GM19467 (cell line): ENCODE data around the gene SLC1A1.
A peak's percentile ranks its signal among the peaks of the same experiment; 100 is the strongest.
"Not testable (repeated sequence)": the region's sequence is repeated elsewhere in the genome, so short reads cannot be mapped to it uniquely, and the experiment has no call there.

Experiments used
- ATAC-seq: cut with Tn5 transposase; IDR thresholded peaks from one replicate; pipeline ENCODE4 v1.9.1; 2021; ENCODE audit warnings: mild to moderate bottlenecking, moderate library complexity; ENCODE audit not compliant: unreplicated experiment

SLC1A1 gene

DNA sequence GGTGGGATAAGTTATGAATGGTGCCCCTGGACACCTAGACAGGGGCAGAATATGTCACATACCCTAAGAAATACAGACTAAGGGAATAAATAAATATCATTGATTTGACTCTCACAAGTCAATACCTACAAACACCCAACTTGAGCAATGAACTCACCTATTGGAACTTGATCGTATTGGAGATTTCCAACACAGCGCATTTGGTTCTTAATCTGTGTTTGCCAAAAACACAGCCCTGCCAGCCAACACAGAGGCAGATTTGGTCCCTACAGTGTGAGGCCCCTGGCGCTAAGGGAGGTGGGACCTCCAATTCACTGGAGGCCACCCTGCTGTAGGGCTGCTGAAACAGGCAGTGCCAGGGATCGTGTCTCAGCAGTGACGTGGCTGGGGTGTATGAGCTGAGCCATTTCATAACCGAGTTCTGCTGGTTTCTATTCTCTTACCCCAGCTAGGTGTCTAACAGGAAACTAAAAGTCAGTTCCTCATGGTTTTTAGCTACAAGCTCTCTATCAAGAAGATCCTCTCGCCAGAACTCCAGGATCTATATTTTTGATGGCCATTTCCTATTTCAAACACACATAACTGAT is 84.5 kb downstream of the SLC1A1 start:
- ATAC-seq, result no peak

DNA sequence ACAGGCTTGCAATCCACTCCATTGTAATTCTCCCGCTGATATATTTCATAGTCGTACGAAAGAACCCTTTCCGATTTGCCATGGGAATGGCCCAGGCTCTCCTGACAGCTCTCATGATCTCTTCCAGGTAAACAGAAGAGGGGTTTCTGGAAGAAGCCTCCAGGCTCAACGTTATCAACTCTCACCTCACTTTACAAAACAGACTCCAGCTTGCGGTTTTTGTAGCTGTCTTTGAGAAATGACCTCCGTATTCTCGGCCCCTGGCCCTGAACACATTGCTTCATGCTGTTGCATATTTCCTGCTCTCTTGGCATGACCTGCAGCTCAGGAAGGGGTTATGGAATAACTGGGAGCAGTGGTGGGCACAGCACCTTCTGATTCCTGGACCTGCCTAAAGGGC is 85.7 kb downstream of the SLC1A1 start:
- ATAC-seq, result no peak

DNA sequence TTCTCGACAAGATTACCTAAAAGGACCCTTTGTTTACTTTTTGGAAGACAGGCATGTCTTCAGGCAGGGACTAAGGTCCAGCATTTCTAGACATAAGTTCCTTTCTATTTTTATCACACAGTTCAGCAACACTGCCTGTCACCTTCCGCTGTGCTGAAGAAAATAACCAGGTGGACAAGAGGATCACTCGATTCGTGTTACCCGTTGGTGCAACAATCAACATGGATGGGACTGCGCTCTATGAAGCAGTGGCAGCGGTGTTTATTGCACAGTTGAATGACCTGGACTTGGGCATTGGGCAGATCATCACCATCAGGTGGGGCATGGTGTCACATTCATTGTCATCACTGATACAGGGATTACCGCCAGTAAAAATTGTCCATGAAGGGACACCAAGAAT is 86.2 kb downstream of the SLC1A1 start:
- ATAC-seq, result no peak

DNA sequence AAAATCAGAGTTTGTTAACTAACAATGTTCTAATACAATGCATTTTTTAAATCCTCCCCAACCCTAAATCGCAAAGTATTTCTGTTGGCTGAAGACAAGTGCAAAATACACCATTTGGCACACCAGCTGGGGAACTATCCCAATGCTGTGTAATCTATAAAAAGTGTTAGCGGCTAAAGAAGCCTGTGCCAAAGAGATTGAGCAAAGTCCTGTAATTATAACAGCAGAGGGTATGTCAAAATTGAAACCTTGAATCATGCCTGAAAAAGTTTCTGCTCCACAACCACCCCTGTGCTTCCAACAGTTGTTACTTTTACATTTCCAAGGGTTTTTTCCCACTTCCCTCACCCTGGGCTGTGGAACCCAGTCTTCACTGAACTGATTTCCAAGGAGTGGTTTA is 88.7 kb downstream of the SLC1A1 start:
- no peak for ATAC-seq

DNA sequence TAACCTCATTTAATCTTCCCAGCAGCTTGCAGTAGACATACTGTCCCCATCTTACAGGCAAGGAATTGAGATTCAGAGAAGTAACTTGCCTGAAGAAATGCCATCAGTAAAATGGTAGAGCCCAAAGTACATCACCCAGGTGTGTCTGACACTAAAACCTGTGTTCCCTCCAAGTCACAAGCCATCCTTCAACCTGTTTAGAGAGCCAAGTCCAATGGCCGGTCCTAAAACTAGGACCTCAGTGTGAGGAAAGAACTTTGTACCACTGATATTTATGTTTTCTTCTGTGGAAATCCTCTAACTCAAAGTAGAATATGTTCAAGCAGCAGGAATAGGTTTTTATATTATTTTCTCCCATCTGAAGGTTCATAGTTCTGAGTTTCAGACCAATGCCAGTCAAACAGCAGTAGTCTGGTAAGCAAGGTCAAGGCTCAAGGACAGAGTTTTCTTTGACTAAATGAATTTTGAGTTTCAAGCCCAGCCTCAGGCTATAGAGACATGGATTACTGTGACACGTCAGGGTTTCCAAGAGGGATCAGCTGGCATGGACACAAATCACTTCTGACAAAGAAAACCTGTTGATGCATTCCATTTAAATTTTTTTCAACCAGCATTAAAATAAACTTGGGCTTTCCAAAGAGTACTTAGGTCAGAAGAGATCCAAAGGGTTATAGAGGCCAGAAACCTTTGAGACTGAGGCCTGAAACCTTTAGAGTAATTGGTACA is 90.9 kb downstream of the SLC1A1 start:
- no peak for ATAC-seq

DNA sequence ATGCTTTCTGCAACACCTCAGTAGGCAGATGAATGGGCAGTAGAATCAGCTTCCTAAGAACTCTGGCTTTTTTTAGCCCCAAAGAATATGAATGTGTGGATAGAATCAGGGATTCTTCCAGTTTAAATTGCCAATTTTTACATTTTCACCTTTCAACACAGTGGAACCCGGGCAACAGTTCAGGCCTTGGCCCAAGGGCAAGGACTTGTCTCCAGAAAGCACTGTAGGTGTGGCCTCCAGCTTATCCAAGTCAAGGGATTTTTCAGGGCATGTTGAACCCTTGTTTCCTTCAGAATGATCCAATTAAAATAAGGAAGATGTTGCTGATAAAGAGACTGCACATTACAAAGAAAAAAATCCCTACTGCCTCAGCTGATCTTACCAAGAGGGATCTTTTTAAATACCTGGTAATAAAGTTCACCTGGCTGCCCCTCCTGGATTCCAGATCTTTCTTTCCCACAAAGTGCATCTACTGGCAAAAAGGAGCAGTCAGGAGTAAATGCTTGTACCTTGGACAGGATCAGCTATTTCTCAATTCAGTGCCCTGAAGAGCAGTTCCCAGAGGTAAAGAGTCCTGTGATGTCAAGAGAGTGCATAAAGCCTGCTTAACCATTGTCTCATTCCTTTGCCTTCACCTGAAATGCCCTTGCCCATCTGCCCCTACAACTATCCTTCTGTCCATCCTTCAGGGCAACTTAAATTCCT is 91.7 kb downstream of the SLC1A1 start:
- no peak for ATAC-seq

DNA sequence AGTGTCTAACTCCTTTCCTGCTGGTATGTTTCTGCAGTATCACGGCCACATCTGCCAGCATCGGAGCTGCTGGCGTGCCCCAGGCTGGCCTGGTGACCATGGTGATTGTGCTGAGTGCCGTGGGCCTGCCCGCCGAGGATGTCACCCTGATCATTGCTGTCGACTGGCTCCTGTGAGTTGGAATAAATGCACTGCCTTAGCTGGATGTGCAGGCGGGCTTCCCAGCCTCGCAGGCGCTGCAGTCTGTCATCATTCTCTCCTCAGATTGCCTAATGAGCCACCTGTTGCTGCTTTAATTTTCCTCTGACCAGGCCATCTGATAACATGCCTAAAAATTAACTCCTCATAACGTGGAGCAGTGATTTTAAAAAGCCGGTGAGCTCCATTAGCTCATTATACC is 92.7 kb downstream of the SLC1A1 start:
- ATAC-seq, result no peak

DNA sequence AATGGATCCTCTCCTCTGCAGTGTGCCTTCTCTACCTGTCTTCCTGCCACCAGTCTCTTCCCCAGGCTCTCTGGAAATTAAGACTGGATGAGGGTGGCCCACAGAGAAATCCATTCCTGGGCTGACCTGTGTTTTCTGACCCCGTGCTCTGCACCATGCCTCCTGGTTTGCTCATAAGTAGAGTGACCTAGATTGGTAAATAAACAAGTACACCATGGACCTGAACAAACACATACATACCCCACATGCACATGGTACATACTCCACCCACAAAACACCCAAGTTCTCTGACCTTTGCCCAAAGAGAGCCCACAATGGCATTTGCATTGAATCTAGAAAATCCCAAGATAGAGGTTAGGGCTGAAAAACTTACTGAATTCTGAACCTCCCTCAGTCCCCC is 94.4 kb downstream of the SLC1A1 start:
- ATAC-seq, result no peak

DNA sequence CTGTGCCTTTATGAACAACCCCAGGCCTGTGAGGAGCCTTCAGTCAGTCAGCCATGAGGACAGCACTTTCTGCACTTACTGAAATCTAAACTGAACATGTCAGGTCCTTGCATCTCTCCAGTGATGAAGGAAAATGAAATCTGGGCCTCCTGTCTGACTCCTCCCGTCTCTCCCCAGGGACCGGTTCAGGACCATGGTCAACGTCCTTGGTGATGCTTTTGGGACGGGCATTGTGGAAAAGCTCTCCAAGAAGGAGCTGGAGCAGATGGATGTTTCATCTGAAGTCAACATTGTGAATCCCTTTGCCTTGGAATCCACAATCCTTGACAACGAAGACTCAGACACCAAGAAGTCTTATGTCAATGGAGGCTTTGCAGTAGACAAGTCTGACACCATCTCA is 94.9 kb downstream of the SLC1A1 start:
- no peak for ATAC-seq

DNA sequence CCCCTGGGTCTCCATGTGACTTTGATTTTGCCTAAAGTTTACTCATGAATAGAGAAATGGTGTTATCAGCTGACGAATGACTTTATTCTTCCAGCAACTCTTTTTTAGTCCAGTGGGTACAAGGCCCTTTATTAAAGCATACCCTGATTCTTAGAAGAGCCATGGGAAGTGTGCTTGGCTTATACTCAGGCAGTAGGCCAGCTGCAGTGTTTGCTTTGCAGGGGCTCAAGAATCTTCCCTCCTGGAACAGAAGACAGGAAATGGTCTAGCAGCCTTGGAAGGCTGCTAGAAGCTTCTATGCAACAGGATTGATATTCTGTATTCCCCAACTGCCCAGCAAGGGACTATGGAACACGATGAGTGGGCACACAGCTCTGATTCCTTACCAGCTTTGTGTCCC is 98.5 kb downstream of the SLC1A1 start:
- no peak for ATAC-seq

DNA sequence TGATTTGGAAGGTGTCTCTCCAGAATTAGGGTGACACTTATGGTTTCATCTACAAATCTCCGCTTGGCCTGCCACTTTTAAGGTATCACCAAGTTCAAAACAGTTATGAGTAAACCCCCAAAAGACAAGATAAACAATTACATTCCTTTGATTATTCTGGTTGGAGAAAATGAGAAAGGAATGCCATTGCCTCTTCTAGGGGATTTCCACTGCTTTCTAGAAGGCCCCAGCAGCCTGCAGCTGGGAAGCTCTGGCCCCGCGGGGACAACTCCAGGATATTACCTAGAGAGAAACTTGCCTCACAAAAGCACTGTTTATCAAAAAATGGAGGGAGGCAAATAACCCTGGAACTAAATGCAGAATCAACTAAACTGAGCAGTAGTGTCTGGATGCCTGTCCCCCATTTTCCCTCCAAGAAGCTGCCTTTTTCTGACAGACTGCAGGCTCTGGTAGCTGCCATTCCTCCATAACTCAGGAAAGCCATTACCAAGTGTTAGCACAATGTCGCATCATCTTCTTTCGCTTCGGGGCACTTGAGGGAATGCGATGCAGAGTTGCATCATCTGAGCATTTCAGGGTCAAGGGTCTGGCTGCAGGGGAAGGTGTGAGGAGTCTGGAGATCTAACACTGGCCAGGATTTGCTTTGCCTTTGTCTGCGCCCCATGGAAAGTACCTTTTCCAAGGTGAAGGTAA is 100.3 kb downstream of the SLC1A1 start:
- no peak for ATAC-seq

DNA sequence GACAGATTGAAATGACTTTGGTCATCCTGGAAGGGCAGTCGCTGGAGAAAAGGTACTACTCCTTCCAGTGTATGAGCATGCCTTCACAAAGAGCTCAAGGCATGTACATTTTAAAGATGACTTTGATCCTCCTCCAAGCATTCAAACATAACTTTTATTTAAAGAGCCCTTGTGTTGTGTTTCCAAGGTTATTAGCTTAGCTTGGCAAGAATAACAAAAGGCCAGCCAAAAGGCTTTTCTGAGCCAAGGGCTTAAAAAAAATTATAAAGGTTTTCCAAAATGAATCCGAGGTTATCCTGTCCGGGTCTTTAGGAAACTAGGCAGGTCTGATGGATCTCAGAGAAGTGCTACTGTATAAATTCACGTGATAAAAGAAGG is 100.8 kb downstream of the SLC1A1 start:
- ATAC-seq, result no peak

DNA sequence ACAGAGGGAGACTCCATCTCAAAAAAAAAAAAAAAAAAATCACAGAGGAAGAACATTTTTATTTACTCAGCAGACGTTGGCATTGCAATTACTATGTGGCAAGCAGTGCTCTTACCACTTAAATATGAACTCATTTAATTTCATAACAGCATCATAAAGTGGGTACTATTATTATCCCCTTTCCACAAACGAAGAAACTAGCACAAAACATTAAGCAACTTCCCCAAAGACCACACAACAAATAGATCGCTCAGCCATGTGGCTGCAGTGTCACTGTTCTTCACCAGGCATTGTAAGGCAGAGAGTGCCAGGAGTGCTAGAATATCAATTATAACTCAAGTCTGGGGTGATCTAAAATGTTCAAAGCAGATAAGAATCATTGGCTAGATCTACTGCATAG is 102.0 kb downstream of the SLC1A1 start:
- ATAC-seq, result no peak

DNA sequence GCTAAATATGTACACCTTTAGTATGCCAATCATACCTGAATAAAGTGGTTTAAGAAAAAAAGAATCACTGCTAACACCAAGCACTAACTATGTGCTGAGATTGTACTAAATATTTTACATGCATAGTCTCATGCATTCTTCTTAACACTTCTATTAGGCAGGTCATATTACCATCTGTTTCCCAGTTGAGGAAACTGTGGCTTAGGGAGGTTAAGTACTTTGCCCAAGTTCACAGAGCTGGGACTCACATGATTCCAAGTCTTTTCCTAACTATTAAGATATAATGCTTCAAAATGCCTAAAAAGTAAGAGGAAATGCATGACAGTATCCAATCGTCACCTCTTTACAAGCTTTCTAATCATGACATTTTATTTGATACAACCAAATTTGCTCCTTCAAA is 102.6 kb downstream of the SLC1A1 start:
- no peak for ATAC-seq

DNA sequence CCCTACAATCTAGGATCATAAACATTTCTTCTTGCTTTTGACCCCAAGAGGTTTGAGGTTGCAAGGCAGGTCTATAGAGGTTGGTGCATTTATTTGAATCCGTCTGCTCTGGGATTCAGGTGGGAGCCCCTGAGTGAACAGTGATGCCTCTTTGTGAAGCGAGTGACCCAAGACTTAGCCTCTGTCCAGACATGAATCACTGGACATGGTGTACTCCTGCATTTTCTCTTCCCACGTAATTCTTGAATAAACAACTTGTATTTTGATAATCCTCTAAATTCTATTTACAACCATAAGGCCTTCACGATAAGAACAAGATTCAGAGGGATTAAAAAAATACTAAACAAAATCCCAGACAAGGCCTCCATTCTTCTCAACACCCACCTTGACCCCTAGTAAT is 104.3 kb downstream of the SLC1A1 start:
- no peak for ATAC-seq

DNA sequence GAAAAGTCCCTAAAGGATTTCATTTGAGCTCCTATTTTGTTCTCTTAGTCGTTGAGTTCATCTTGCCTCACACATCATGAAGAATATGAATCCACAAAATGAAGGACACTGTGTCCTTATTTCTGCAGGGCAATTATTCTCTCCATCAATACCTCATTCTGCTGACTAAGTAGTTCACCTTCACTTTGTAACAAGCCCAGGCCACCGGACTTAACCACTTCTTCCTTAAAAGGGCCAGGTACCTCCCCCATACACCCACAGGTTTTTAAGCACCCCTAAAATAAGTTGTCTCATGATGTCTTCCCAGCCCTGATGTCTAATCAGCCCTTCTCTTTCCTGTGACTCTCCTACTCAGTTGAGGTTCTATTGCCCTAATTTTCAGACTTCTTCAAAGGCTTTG is 104.7 kb downstream of the SLC1A1 start:
- no peak for ATAC-seq

DNA sequence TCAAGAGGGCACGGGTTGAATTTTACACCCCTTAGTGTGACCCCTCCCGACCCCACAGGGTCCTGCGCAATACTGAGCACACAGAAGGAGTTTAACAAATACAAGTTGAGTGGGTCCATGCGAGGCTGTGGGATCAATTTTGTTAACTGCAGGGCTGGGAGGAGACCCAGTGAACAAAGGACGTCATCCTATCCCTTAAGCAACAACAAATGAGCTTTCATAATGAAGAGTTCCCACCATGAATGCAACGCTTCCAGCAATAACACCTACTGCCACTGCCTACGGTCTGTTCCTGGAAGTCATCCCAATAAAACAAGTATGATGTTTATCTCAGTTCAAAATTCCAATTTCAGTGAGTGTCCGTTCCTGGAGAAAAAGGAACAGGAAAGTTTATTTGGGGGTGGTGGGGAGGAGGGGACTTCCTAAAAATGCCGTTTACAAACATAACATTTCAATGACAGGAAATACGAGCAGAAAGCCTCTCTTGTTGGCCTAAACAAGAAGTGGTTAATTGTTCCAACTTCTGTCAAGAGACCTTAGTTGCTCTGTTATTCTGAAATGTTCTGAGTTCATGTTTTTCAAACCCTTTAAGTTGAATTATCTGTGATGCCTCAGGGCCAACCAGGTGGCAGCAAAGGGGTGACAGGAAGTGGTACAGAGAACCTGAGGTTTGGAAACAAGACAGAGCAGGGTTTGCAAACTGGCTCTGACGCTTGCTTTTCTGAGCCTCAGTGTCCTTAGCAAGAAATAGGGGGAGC is 106.1 kb downstream of the SLC1A1 start:
- ATAC-seq, result no peak

DNA sequence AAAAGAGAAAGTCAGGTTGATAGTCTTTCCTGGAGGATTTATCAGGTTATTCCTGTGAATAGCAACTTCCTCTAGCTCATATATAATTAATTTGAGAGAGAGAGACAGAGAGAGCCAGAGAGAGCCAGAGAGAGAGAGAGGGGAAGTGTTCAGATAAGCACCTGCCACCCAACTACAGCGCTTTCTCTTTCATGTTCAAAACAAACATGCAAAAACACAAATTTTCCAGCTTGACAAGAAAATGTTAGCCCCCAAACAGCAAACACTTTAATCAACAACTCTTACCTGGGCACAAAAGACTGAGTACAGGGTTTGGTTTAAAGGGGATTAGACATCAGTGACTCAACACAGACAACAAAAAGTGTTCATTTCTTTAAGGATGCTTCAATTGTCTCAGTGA is 110.1 kb downstream of the SLC1A1 start:
- ATAC-seq, result no peak

DNA sequence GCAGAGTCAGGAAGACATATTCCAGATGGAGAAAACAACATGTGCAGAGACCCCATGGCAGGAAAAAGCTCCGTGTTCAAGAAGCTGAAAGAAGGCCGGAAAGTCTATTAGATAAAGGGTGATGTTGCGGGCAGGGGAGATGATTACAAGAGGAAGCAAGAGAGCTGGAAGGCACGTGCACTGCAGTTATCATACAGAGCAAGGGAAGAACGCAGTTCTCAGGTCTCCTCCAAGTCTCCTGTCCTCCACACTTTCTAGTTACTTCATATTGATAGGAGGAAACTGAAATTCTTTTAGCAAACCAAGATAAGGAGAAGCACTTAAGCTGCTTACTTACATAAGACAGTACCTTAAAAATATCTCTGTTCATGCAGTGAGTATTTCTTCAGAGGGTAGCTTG is 113.6 kb downstream of the SLC1A1 start:
- no peak for ATAC-seq

DNA sequence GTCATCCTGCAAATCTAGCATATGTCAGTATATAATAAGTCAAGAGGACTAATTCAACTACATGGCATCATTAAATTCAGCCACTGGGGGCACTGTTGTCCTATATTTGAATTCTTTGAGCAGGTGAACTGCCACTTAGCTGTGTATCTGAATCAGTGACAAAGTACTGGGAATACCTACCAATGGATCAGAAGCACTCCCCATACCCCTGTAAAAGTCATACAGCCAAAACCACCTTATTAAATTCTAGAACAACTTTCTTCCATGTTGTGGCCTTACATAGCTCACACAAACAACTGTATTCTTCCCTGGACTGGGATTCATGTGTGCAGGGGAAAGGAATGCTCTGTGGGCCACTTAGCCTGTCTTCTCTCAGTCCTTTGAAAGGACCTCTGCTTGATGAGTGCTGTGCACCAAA is 114.4 kb downstream of the SLC1A1 start:
- peak; percentile 70 for ATAC-seq

DNA sequence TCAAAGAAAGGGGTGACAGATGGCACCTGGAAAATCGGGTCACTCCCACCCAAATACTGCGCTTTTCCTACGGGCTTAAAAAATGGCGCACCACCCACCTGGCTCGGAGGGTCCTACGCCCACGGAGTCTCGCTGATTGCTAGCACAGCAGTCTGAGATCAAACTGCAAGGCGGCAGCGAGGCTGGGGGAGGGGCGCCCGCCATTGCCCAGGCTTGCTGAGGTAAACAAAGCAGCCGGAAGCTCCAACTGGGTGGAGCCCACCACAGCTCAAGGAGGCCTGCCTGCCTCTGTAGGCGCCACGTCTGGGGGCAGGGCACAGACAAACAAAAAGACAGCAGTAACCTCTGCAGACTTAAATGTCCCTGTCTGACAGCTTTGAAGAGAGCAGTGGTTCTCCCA is 115.8 kb downstream of the SLC1A1 start:
- not testable (repeated sequence) for ATAC-seq
